HepG2 (cell line): ENCODE data around the gene MEAK7. TPM values are rescaled to one million over a fixed set of nuclear protein-coding genes. Genes with fewer than 3 reads are reported as not detected.

Source experiments
- AHR ChIP-seq: IDR thresholded peaks from 2 replicates; pipeline ENCODE4 v1.6.1; 2018; ENCODE audit warnings: missing genetic modification reagents, missing compliant biosample characterization
- ATAD3A ChIP-seq: sonication (generic); formaldehyde crosslinking; IDR thresholded peaks from 2 replicates; pipeline ENCODE4 v1.4.0; 2020; ENCODE audit warnings: missing genetic modification reagents
- ELF3 ChIP-seq: IDR thresholded peaks from 2 replicates; pipeline ENCODE4 v1.6.1; 2016; ENCODE audit warnings: missing genetic modification reagents, missing compliant biosample characterization
- HNRNPH1 ChIP-seq: fragments of 200-400 bp; formaldehyde crosslinking; optimal IDR thresholded peaks from 2 replicates; pipeline ENCODE3; 2017; ENCODE audit warnings: mild to moderate bottlenecking, low read depth, low read length
- HOXA5 ChIP-seq: sonication (generic); formaldehyde crosslinking; IDR thresholded peaks from 2 replicates; pipeline ENCODE4 v1.4.0; 2020; ENCODE audit warnings: missing genetic modification reagents
- KDM4B ChIP-seq: sonication (generic); formaldehyde crosslinking; IDR thresholded peaks from 2 replicates; pipeline ENCODE4 v1.4.0; 2020; ENCODE audit warnings: missing genetic modification reagents
- KLF13 ChIP-seq: sonication (generic); formaldehyde crosslinking; IDR thresholded peaks from 2 replicates; pipeline ENCODE4 v1.4.0; 2020; ENCODE audit warnings: mild to moderate bottlenecking, missing genetic modification reagents
- MAF1 ChIP-seq: sonication (generic); formaldehyde crosslinking; IDR thresholded peaks from 2 replicates; pipeline ENCODE4 v1.5.0; 2020; ENCODE audit warnings: missing genetic modification reagents, borderline replicate concordance
- SPEN ChIP-seq: sonication (generic); formaldehyde crosslinking; IDR thresholded peaks from 2 replicates; pipeline ENCODE4 v1.5.1; 2020; ENCODE audit warnings: low read depth, mild to moderate bottlenecking, missing genetic modification reagents
- SYNCRIP ChIP-seq: fragments of 200-400 bp; formaldehyde crosslinking; IDR thresholded peaks from 2 replicates; pipeline ENCODE4 v1.6.1; 2018; ENCODE audit warnings: mild to moderate bottlenecking, low read depth, low read length; ENCODE audit not compliant: insufficient read depth
- YEATS2 ChIP-seq: sonication (generic); formaldehyde crosslinking; IDR thresholded peaks from 2 replicates; pipeline ENCODE4 v1.4.0; 2020; ENCODE audit warnings: missing genetic modification reagents, borderline replicate concordance
- ZFP37 ChIP-seq: sonication (generic); formaldehyde crosslinking; IDR thresholded peaks from 2 replicates; pipeline ENCODE4 v1.4.0; 2020; ENCODE audit warnings: missing genetic modification reagents, borderline replicate concordance
- ZMAT3 ChIP-seq: sonication (generic); formaldehyde crosslinking; conservative IDR thresholded peaks from 2 replicates; pipeline ENCODE4 v1.7.0; 2021; ENCODE audit warnings: missing genetic modification reagents
- ZNF20 ChIP-seq: sonication (generic); formaldehyde crosslinking; IDR thresholded peaks from 2 replicates; pipeline ENCODE4 v1.4.0; 2020; ENCODE audit warnings: mild to moderate bottlenecking, moderate library complexity, missing genetic modification reagents
- ZNF235 ChIP-seq: sonication (generic); formaldehyde crosslinking; IDR thresholded peaks from 2 replicates; pipeline ENCODE4 v1.8.1; 2023; ENCODE audit warnings: mild to moderate bottlenecking, missing genetic modification reagents, borderline replicate concordance
- ZNF251 ChIP-seq: sonication (generic); formaldehyde crosslinking; IDR thresholded peaks from 2 replicates; pipeline ENCODE4 v1.9.0; 2021; ENCODE audit warnings: mild to moderate bottlenecking, missing genetic modification reagents
- ZNF441 ChIP-seq: sonication (generic); formaldehyde crosslinking; IDR thresholded peaks from 2 replicates; pipeline ENCODE4 v1.7.0; 2021; ENCODE audit warnings: missing genetic modification reagents, borderline replicate concordance
- ZNF709 ChIP-seq: sonication (generic); formaldehyde crosslinking; IDR thresholded peaks from 2 replicates; pipeline ENCODE4 v1.5.0; 2020; ENCODE audit warnings: mild to moderate bottlenecking, missing genetic modification reagents
- polyA plus RNA-seq, 8 experiments: library from polyadenylated mRNA; depleted of rRNA in 3 of 8; stranded (reverse) in 7 of 8; unstranded in 1 of 8; fragments of >200 nt; fragmentation: Illumina TruSeq in 4 of 8; extraction: Trizol in 4 of 8; gene quantifications; 2 replicates each; pipeline versions ENCODE4 v1.2.1 to v1.2.3, GENCODE V29; 2011 to 2016; ENCODE audit warnings: low read depth in 4 of 8, missing spikeins in 1 of 8, mixed read lengths in 1 of 8; ENCODE audit not compliant: insufficient read depth in 1 of 8
- total RNA-seq, 5 experiments: library from RNA; depleted of rRNA; stranded (reverse); fragments of >200 nt; fragmentation: Illumina TruSeq; extraction: Trizol; gene quantifications; 2 replicates each; pipeline ENCODE4 v1.2.3, GENCODE V29; 2016; ENCODE audit warnings: low read depth in 1 of 5
- TF ChIP-seq, protein P1 (sequence below): IDR thresholded peaks from 2 replicates; pipeline ENCODE4 v1.6.1; 2016; ENCODE audit warnings: missing compliant biosample characterization, missing genetic modification reagents, borderline replicate concordance
- TF ChIP-seq, protein P2 (sequence below): sonication (generic); formaldehyde crosslinking; IDR thresholded peaks from 2 replicates; pipeline ENCODE4 v1.5.0; 2020; ENCODE audit warnings: missing genetic modification reagents
- TF ChIP-seq, protein P3 (sequence below): sonication (generic); formaldehyde crosslinking; IDR thresholded peaks from 2 replicates; pipeline ENCODE4 v1.4.0; 2020; ENCODE audit warnings: missing genetic modification reagents, borderline replicate concordance
- TF ChIP-seq, protein P4 (sequence below): IDR thresholded peaks from 2 replicates; pipeline ENCODE4 v1.6.1; 2018; ENCODE audit warnings: missing genetic modification reagents, mild to moderate bottlenecking, missing compliant biosample characterization

MEAK7 gene
- total and polyA plus RNA-seq, 2 of the 13 experiments (the other 11 are each of a cell fraction or from before 2014, with no cell fraction given), result 11.8 to 14.7 TPM

DNA sequence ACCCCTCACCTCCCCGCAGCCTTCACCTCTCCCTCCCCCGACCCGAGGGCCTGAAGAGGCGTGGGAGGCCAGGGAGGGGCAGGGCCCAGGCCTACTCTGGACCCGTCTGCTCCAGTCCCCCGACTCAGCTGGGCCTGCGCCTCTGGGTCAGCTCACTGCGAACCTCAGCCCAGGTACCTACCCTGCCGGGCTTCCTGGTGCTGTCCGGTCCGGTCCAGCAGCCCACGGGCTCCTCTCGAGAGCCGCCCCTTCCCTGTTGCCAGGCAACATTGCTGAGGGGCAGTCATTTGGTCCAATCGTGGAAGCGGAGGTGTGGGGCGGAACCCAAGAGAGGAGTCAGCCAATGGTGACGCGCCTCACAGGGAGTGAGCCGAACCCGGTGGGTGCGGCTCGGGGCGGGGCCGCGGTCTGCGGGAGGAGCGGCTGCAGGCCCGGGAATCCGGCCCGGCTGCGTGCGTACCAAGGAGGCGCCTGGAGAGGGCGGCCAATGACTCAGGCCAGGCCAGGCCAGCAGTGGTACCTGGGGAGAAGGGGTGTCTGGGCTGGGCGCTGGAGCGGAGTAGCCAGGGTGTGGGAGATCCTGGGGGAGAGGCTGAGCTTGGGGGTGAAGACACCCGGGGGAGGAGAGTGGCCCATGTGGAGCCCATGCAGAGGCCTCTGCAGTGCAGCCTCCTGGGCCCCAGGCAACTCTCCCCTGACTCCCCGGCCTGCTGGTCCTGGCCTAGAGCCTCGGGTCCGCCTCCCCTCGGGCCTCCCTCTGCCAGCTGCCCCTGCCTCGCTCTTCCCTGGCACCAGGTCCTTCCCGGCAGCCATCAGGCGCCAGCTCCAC, at the start of gene MEAK7 (continued):
- TF ChIP-seq ZNF235 (CRISPR knock-in tag) (no peak), ZMAT3 (CRISPR knock-in tag) (peak; percentile 73; the same call in 1 of the 2 replicates), SYNCRIP (no peak), AHR (CRISPR knock-in tag) (peak; percentile 54; the same call in 1 of the 2 replicates), MAF1 (CRISPR knock-in tag) (no peak), ATAD3A (CRISPR knock-in tag) (no peak), HNRNPH1 (no peak), ZNF20 (CRISPR knock-in tag) (no peak), SPEN (CRISPR knock-in tag) (peak; percentile 74; the same call in 1 of the 2 replicates), HOXA5 (CRISPR knock-in tag) (peak; percentile 54; the same call in 1 of the 2 replicates), YEATS2 (CRISPR knock-in tag) (peak; percentile 79), ZNF709 (CRISPR knock-in tag) (peak; percentile 52), KLF13 (peak; percentile 34; the same call in 1 of the 2 replicates), ZNF441 (peak; percentile 82; the same call in 1 of the 2 replicates), ELF3 (CRISPR knock-in tag) (peak; percentile 53), ZNF251 (CRISPR knock-in tag) (no peak), KDM4B (CRISPR knock-in tag) (peak; percentile 44; the same call in 1 of the 2 replicates), ZFP37 (CRISPR knock-in tag) (0 out of 2 replicates have a peak, but pooled peaks have one; percentile 48)
- TF ChIP-seq, protein P1, sequence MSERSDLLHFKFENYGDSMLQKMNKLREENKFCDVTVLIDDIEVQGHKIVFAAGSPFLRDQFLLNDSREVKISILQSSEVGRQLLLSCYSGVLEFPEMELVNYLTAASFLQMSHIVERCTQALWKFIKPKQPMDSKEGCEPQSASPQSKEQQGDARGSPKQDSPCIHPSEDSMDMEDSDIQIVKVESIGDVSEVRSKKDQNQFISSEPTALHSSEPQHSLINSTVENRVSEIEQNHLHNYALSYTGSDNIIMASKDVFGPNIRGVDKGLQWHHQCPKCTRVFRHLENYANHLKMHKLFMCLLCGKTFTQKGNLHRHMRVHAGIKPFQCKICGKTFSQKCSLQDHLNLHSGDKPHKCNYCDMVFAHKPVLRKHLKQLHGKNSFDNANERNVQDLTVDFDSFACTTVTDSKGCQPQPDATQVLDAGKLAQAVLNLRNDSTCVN (CRISPR knock-in tag), result peak; percentile 21; the same call in 1 of the 2 replicates
- TF ChIP-seq, protein P2, sequence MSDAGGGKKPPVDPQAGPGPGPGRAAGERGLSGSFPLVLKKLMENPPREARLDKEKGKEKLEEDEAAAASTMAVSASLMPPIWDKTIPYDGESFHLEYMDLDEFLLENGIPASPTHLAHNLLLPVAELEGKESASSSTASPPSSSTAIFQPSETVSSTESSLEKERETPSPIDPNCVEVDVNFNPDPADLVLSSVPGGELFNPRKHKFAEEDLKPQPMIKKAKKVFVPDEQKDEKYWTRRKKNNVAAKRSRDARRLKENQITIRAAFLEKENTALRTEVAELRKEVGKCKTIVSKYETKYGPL (CRISPR knock-in tag), result 0 out of 2 replicates have a peak, but pooled peaks have one; percentile 11
- TF ChIP-seq, protein P3, sequence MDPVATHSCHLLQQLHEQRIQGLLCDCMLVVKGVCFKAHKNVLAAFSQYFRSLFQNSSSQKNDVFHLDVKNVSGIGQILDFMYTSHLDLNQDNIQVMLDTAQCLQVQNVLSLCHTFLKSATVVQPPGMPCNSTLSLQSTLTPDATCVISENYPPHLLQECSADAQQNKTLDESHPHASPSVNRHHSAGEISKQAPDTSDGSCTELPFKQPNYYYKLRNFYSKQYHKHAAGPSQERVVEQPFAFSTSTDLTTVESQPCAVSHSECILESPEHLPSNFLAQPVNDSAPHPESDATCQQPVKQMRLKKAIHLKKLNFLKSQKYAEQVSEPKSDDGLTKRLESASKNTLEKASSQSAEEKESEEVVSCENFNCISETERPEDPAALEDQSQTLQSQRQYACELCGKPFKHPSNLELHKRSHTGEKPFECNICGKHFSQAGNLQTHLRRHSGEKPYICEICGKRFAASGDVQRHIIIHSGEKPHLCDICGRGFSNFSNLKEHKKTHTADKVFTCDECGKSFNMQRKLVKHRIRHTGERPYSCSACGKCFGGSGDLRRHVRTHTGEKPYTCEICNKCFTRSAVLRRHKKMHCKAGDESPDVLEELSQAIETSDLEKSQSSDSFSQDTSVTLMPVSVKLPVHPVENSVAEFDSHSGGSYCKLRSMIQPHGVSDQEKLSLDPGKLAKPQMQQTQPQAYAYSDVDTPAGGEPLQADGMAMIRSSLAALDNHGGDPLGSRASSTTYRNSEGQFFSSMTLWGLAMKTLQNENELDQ (CRISPR knock-in tag), result no peak
- TF ChIP-seq, protein P4, sequence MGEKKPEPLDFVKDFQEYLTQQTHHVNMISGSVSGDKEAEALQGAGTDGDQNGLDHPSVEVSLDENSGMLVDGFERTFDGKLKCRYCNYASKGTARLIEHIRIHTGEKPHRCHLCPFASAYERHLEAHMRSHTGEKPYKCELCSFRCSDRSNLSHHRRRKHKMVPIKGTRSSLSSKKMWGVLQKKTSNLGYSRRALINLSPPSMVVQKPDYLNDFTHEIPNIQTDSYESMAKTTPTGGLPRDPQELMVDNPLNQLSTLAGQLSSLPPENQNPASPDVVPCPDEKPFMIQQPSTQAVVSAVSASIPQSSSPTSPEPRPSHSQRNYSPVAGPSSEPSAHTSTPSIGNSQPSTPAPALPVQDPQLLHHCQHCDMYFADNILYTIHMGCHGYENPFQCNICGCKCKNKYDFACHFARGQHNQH (CRISPR knock-in tag), result peak; percentile 21; the same call in 1 of the 2 replicates
